Kidney (tissue), 14 donors: ENCODE data around the gene RAD51B. TPM values are rescaled to one million over a fixed set of nuclear protein-coding genes. Genes with fewer than 3 reads are reported as not detected.

Experiments used
- DNase-seq, 5 donors: peaks; one replicate each; pipeline ENCODE4 v3.0.0-alpha.2; 2013 to 2020
- FAIRE-seq: peaks from 2 replicates; lab custom pipeline; 2012; peaks lifted over from hg19 to GRCh38; lab: Jason Lieb, UNC
- H3K27ac ChIP-seq, 2 donors: one replicate each; pipeline ENCODE4 v1.7.0; 2013; ENCODE audit warnings: low read depth in 2 of 2, low read length in 2 of 2, inconsistent platforms in 1 of 2
- H3K27me3 ChIP-seq: one replicate; pipeline ENCODE4 v1.7.1; 2013; ENCODE audit warnings: low read length, inconsistent platforms; ENCODE audit not compliant: control insufficient read depth, insufficient read depth
- H3K36me3 ChIP-seq, 3 donors: one replicate each; pipeline versions ENCODE4 v1.7.0 to v1.7.1; 2013; ENCODE audit warnings: low read length in 3 of 3, control low read depth in 1 of 3, inconsistent platforms in 1 of 3; ENCODE audit not compliant: insufficient read depth in 3 of 3, control insufficient read depth in 2 of 3
- H3K4me1 ChIP-seq, 3 donors: one replicate each; pipeline versions ENCODE4 v1.7.0 to v1.7.1; 2013; ENCODE audit warnings: low read length in 3 of 3, inconsistent platforms in 1 of 3, low read depth in 1 of 3; ENCODE audit not compliant: control insufficient read depth in 2 of 3, insufficient read depth in 2 of 3
- H3K4me3 ChIP-seq, 3 donors: one replicate each; pipeline versions ENCODE4 v1.7.0 to v1.8.1; 2013; ENCODE audit warnings: low read length in 3 of 3, control low read depth in 1 of 3, inconsistent platforms in 1 of 3
- H3K9ac ChIP-seq, 3 donors: one replicate each; pipeline versions ENCODE4 v1.7.0 to v1.7.1; 2013; ENCODE audit warnings: low read length in 3 of 3, control low read depth in 1 of 3, inconsistent platforms in 1 of 3
- H3K9me3 ChIP-seq, 3 donors: one replicate each; pipeline versions ENCODE4 v1.7.0 to v1.7.1; 2013; ENCODE audit warnings: low read length in 3 of 3, control low read depth in 1 of 3, inconsistent platforms in 1 of 3; ENCODE audit not compliant: control insufficient read depth in 2 of 3, insufficient read depth in 1 of 3
- CTCF ChIP-seq: IDR thresholded peaks from 3 replicates; pipeline ENCODE4 v1.5.1; 2012; ENCODE audit warnings: mild to moderate bottlenecking, moderate library complexity, borderline replicate concordance; ENCODE audit not compliant: insufficient read depth; ENCODE audit errors: extremely low read depth
- intact Hi-C: fragments of 100-400 bp; cut with DNase I; formaldehyde crosslinking; loops from one replicate; pipeline ENCODE4 v1.11.1; 2022
- polyA plus RNA-seq: library from polyadenylated mRNA; stranded (reverse); fragments of 350-450 nt; fragmentation: Illumina TruSeq; extraction: RNeasy Lipid Tissue Mini Kit (QIAGEN cat#74804); gene quantifications from one replicate; pipeline ENCODE4 v1.2.3, GENCODE V29; 2014; ENCODE audit warnings: low read depth, low replicate concordance; ENCODE audit not compliant: insufficient read depth
- total RNA-seq: library from RNA; stranded (reverse); fragmentation: NEBNext Ultra II Directional; extraction: Animal tissue kit (Norgen Biotek cat#: 25700); gene quantifications from one replicate; pipeline ENCODE4 v1.2.1, GENCODE V29; 2021
- donor health status: control.
- donor health status: control.
- donor health status: control.
- donor health status: control.
- donor health status: control.
- donor health status: DM: yes; HTN: yes; CAD: no.
- donor health status: Normal renal cell carcinoma (clear cell type).

RAD51B gene
- total and polyA plus RNA-seq, 2 donors from 2014 or later = 6.9 to 18.0 TPM

DNA sequence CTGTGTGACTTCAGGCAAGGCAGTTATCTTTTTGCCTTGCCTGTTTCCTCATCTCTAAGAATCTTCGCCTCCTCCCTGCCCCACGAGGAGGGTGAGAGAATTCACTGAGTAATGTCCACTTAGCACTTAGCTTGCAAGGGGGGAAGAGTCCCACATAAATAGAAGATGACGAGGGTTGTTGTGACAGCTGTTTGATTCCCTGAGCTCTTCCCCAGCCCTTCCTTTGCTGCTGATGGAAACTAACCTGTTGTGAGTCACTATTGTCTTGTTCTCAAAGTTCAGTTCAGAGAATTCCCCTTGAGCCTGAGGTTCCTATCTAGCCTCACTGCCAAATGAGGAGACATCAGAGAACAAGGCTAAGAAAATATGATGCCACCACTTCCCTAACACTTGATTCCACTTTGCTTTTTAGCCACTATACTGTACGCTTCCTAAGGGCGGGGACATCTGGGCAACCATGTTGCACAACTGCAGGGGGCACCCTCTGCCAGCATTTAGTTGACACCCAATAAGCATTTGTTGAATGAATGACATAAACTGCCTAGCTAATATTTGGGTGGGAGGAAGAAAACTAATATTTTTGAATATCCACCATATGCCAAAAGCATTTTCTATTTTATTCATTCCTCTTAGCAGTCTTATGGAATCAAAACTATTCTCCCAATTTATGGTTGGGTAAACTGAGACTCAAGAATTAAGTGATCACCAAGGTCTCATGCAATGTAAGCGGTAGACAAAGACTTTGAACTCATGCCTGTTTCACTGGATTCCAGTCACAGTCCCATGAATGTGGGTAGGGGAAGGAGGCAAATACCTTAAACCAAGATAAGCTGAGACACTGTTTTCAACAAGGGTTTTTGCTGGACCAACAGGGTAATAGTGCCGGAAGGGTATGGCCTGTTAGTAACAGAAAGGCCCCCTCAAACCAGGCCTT, 895.7 kb downstream of the RAD51B start:
- DNase-seq (peak in 1 of 5 donors; percentile 16), FAIRE-seq (no peak)
- H3K4me3 ChIP-seq = no peak overlapping the region
- H3K27me3 ChIP-seq = no peaks in the 10 kb centered on the region
- no peaks in the 10 kb centered on the region for H3K4me1 ChIP-seq
- TF ChIP-seq CTCF = no peak
- intact Hi-C loops = no loop called here
- H3K27ac ChIP-seq = no peak overlapping the region
- no peaks in the 10 kb centered on the region for H3K9me3 ChIP-seq
- H3K36me3 ChIP-seq = no peaks in the 10 kb centered on the region
- no peak overlapping the region for H3K9ac ChIP-seq

DNA sequence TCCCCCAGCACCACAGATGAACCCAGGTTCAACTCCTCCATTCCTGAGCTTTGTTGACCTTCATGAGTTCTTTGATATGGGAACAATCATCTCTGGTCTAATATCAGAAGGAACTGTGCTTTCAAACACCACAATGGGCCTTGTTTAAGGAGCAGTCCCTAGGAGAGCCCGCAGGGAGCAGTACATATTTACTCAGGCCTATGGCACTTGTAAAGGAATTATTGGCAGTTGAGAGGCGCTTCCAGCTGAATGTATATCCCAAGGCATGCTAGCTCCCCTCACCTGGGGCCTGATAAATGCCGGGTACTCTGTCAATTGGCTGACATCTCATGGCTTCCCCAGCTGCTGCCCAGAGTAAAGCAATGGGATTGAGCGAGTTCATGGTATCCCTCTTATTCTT, 897.1 kb downstream of the RAD51B start:
- no peak overlapping the region for H3K9ac ChIP-seq
- no peaks in the 10 kb centered on the region for H3K9me3 ChIP-seq
- H3K27me3 ChIP-seq = no peaks in the 10 kb centered on the region
- no peak for FAIRE-seq
- H3K4me1 ChIP-seq = no peaks in the 10 kb centered on the region
- H3K27ac ChIP-seq = no peak overlapping the region
- intact Hi-C loops = no loop called here
- H3K4me3 ChIP-seq = no peak overlapping the region
- no peaks in the 10 kb centered on the region for H3K36me3 ChIP-seq
- no peak for TF ChIP-seq CTCF
- peak in 1 of 5 donors; percentile 23 for DNase-seq

GRCh38 chr14:68718023-68718990, 898.7 kb downstream of the RAD51B start:
- intact Hi-C loops = no loop called here

More at GRCh38 chr14:68718023-68718990, 898.7 kb downstream of the RAD51B start:
- Histone ChIP-seq H3K27me3 (no peaks in the 10 kb centered on the region), H3K36me3 (no peaks in the 10 kb centered on the region), H3K4me3 (no peak overlapping the region), H3K27ac (no peak overlapping the region), H3K9me3 (no peaks in the 10 kb centered on the region), H3K4me1 (peaks cover 3 to 8% (median 4%) of the 10 kb centered on the region in 3 donors), H3K9ac (no peak overlapping the region)
- no peak for TF ChIP-seq CTCF
- FAIRE-seq (no peak), DNase-seq (peak in 1 of 5 donors; percentile 18)
